Astrocyte (in vitro differentiated cells and primary cell): ENCODE results near the gene FOXF1. TPM values are rescaled to one million over a fixed set of nuclear protein-coding genes. Genes with fewer than 3 reads are reported as not detected.

Experiments used
- DNase-seq: peaks from one replicate; pipeline ENCODE4 v3.0.0-alpha.2; 2010; ENCODE audit warnings: low read depth
- FAIRE-seq: peaks from 2 replicates; lab custom pipeline; 2011; peaks lifted over from hg19 to GRCh38; lab: Jason Lieb, UNC
- H2AFZ ChIP-seq: 2 replicates; pipeline ENCODE4 v1.6.0; 2012; ENCODE audit warnings: low read depth, low read length, inconsistent platforms
- H3K27ac ChIP-seq: 2 replicates; pipeline ENCODE4 v1.5.1; 2011; ENCODE audit warnings: low read depth, low read length, inconsistent platforms
- H3K27me3 ChIP-seq: 2 replicates; pipeline ENCODE4 v1.6.0; 2011; ENCODE audit warnings: low read length, inconsistent platforms; ENCODE audit not compliant: insufficient read depth
- H3K36me3 ChIP-seq: 2 replicates; pipeline ENCODE4 v1.5.1; 2011; ENCODE audit warnings: low read length, inconsistent platforms; ENCODE audit not compliant: insufficient read depth
- H3K4me1 ChIP-seq: 2 replicates; pipeline ENCODE4 v1.5.1; 2011; ENCODE audit warnings: low read length, inconsistent platforms; ENCODE audit not compliant: insufficient read depth
- H3K4me2 ChIP-seq: 2 replicates; pipeline ENCODE4 v1.6.0; 2012; ENCODE audit warnings: low read length, inconsistent platforms
- H3K4me3 ChIP-seq: 2 replicates; pipeline ENCODE4 v1.5.1; 2011; ENCODE audit warnings: low read depth, mild to moderate bottlenecking, low read length, inconsistent platforms; ENCODE audit not compliant: insufficient read depth
- H3K79me2 ChIP-seq: 2 replicates; pipeline ENCODE4 v1.6.0; 2012; ENCODE audit warnings: mild to moderate bottlenecking, low read length, inconsistent platforms; ENCODE audit not compliant: insufficient read depth
- H3K9ac ChIP-seq: 2 replicates; pipeline ENCODE4 v1.6.0; 2012; ENCODE audit warnings: mild to moderate bottlenecking, low read length, inconsistent platforms
- H3K9me3 ChIP-seq: 2 replicates; pipeline ENCODE4 v1.5.1; 2012; ENCODE audit warnings: low read depth, mild to moderate bottlenecking, low read length, inconsistent platforms; ENCODE audit not compliant: insufficient read depth
- H4K20me1 ChIP-seq: 2 replicates; pipeline ENCODE4 v1.6.0; 2012; ENCODE audit warnings: low read length, inconsistent platforms; ENCODE audit not compliant: insufficient read depth
- H3K27ac Mint-ChIP-seq: one replicate; pipeline ENCODE4 v1.8.0; 2021; ENCODE audit warnings: mild to moderate bottlenecking, mixed read lengths; ENCODE audit not compliant: unreplicated experiment
- H3K27me3 Mint-ChIP-seq: one replicate; pipeline ENCODE4 v1.8.0; 2021; ENCODE audit warnings: low read depth, mixed read lengths; ENCODE audit not compliant: unreplicated experiment
- H3K36me3 Mint-ChIP-seq: one replicate; pipeline ENCODE4 v1.8.0; 2021; ENCODE audit warnings: low read depth, mixed read lengths; ENCODE audit not compliant: unreplicated experiment
- H3K4me1 Mint-ChIP-seq: one replicate; pipeline ENCODE4 v1.8.0; 2021; ENCODE audit warnings: low read depth, mixed read lengths; ENCODE audit not compliant: unreplicated experiment
- H3K4me3 Mint-ChIP-seq: one replicate; pipeline ENCODE4 v1.8.0; 2021; ENCODE audit warnings: mild to moderate bottlenecking, moderate library complexity, mixed read lengths; ENCODE audit not compliant: unreplicated experiment
- H3K9me3 Mint-ChIP-seq: one replicate; pipeline ENCODE4 v1.8.0; 2021; ENCODE audit warnings: mild to moderate bottlenecking, mixed read lengths; ENCODE audit not compliant: unreplicated experiment
- CTCF ChIP-seq: IDR thresholded peaks from 2 replicates; pipeline ENCODE4 v1.5.1; 2011; ENCODE audit warnings: low read depth, mild to moderate bottlenecking, inconsistent platforms, low read length, moderate library complexity; ENCODE audit not compliant: insufficient read depth
- EZH2 ChIP-seq: IDR thresholded peaks from 2 replicates; pipeline ENCODE4 v1.6.1; 2012; ENCODE audit warnings: mild to moderate bottlenecking, low read length, inconsistent platforms; ENCODE audit not compliant: insufficient read depth
- total RNA-seq: library from RNA; stranded (reverse); gene quantifications from 2 replicates; pipeline ENCODE4 v1.2.1, GENCODE V29; 2021

Gene FOXF1
- total RNA-seq, 1 donor from 2014 or later, result 0.07 TPM

- H3K79me2 ChIP-seq, result no peaks in the 10 kb centered on the region
- FAIRE-seq, result no peak
- Mint-ChIP-seq H3K27me3 (peaks cover 81% of the 10 kb centered on the region), H3K4me3 (no peak overlapping the region), H3K4me1 (peaks cover 4% of the 10 kb centered on the region), H3K9me3 (peaks cover 17% of the 10 kb centered on the region), H3K36me3 (no peaks in the 10 kb centered on the region), H3K27ac (no peak overlapping the region)
- DNase-seq, result no peak
- no peak for TF ChIP-seq EZH2
- TF ChIP-seq CTCF, result no peak
- H3K9ac ChIP-seq, result no peak overlapping the region
- H3K4me1 ChIP-seq, result no peaks in the 10 kb centered on the region
- H3K27ac ChIP-seq, result no peak overlapping the region
- peaks cover 4% of the 10 kb centered on the region for H3K9me3 ChIP-seq
- no peak overlapping the region for H2AFZ ChIP-seq
- H3K4me2 ChIP-seq, result no peak overlapping the region
- H3K27me3 ChIP-seq, result peaks cover 88% of the 10 kb centered on the region
- H3K4me3 ChIP-seq, result no peak overlapping the region
- H4K20me1 ChIP-seq, result peaks cover 12% of the 10 kb centered on the region
- no peaks in the 10 kb centered on the region for H3K36me3 ChIP-seq
Measured at GRCh38 chr16:86497551-86498021, 12.7 kb upstream of the FOXF1 start.

- H3K4me1 Mint-ChIP-seq, result peaks cover 4% of the 10 kb centered on the region
- peaks cover 4% of the 10 kb centered on the region for H3K9me3 ChIP-seq
- no peaks in the 10 kb centered on the region for H3K79me2 ChIP-seq
- peak overlapping the region; percentile 47 for H3K27ac Mint-ChIP-seq
- peaks cover 81% of the 10 kb centered on the region for H3K27me3 Mint-ChIP-seq
- TF ChIP-seq EZH2 (peak; percentile 42), CTCF (no peak)
- no peak for DNase-seq
- no peak overlapping the region for H2AFZ ChIP-seq
- H3K27ac ChIP-seq, result no peak overlapping the region
- FAIRE-seq, result no peak
- peaks cover 23% of the 10 kb centered on the region for H3K9me3 Mint-ChIP-seq
- H3K36me3 Mint-ChIP-seq, result no peaks in the 10 kb centered on the region
- H3K4me2 ChIP-seq, result no peak overlapping the region
- peaks cover 88% of the 10 kb centered on the region for H3K27me3 ChIP-seq
- H3K9ac ChIP-seq, result no peak overlapping the region
- peaks cover 18% of the 10 kb centered on the region for H4K20me1 ChIP-seq
- H3K4me3 Mint-ChIP-seq, result no peak overlapping the region
- no peak overlapping the region for H3K4me3 ChIP-seq
- H3K4me1 ChIP-seq, result no peaks in the 10 kb centered on the region
- H3K36me3 ChIP-seq, result no peaks in the 10 kb centered on the region
Measured at GRCh38 chr16:86498155-86498670, 12.1 kb upstream of the FOXF1 start.

GRCh38 chr16:86498671-86499439, 11.5 kb upstream of the FOXF1 start:
- H4K20me1 ChIP-seq, result peaks cover 18% of the 10 kb centered on the region
- Mint-ChIP-seq H3K4me3 (no peak overlapping the region), H3K27me3 (peaks cover 82% of the 10 kb centered on the region), H3K36me3 (no peaks in the 10 kb centered on the region), H3K9me3 (peaks cover 22% of the 10 kb centered on the region), H3K27ac (peak overlapping the region; percentile 77), H3K4me1 (peaks cover 4% of the 10 kb centered on the region)
- H2AFZ ChIP-seq, result no peak overlapping the region
- peaks cover 4% of the 10 kb centered on the region for H3K9me3 ChIP-seq
- DNase-seq (no peak), FAIRE-seq (no peak)
- no peak overlapping the region for H3K4me2 ChIP-seq
- H3K36me3 ChIP-seq, result no peaks in the 10 kb centered on the region
- H3K27ac ChIP-seq, result no peak overlapping the region
- H3K9ac ChIP-seq, result no peak overlapping the region
- no peak overlapping the region for H3K4me3 ChIP-seq
- no peaks in the 10 kb centered on the region for H3K4me1 ChIP-seq
- H3K27me3 ChIP-seq, result peaks cover 88% of the 10 kb centered on the region
- H3K79me2 ChIP-seq, result no peaks in the 10 kb centered on the region
- TF ChIP-seq EZH2 (peak; percentile 87), CTCF (no peak)
